Stimulated activated memory B cell treated with anti-CD40 and anti-IgM and Interleukin-4, amounts not matched to agents 10 μg/mL and 1 μg/mL and 100 μg/mL, for 72 hours (primary cell): ENCODE measurements around the gene HMGA1.
"Not testable (repeated sequence)": the region's sequence is repeated elsewhere in the genome, so short reads cannot be mapped to it uniquely, and the experiment has no call there.

Experiments
- ATAC-seq: fragments of 150-1000 bp; cut with Tn5 transposase; 2 replicates; pipeline ENCODE4 v1.10.0; 2021
- H3K27ac Mint-ChIP-seq: one replicate; pipeline ENCODE4 v1.8.0; 2022; ENCODE audit warnings: mild to moderate bottlenecking, mixed read lengths
- H3K27me3 Mint-ChIP-seq: one replicate; pipeline ENCODE4 v1.8.0; 2022; ENCODE audit warnings: mixed read lengths
- H3K36me3 Mint-ChIP-seq: one replicate; pipeline ENCODE4 v1.8.0; 2022; ENCODE audit warnings: mixed read lengths
- H3K4me1 Mint-ChIP-seq: one replicate; pipeline ENCODE4 v1.8.0; 2022; ENCODE audit warnings: mixed read lengths
- H3K4me3 Mint-ChIP-seq: one replicate; pipeline ENCODE4 v1.8.0; 2022; ENCODE audit warnings: mild to moderate bottlenecking, moderate library complexity, mixed read lengths
- H3K9me3 Mint-ChIP-seq: one replicate; pipeline ENCODE4 v1.8.0; 2022; ENCODE audit warnings: mixed read lengths

The HMGA1 gene

GRCh38 chr6:34259529-34260069, 22.9 kb downstream of the HMGA1 start:
- peaks cover 13% of the 10 kb centered on the region for H3K36me3 Mint-ChIP-seq
- no peaks in the 10 kb centered on the region for H3K27me3 Mint-ChIP-seq
- H3K4me3 Mint-ChIP-seq: no peak overlapping the region
- H3K4me1 Mint-ChIP-seq: no peaks in the 10 kb centered on the region
- H3K27ac Mint-ChIP-seq: no peak overlapping the region
- peaks cover 3% of the 10 kb centered on the region for H3K9me3 Mint-ChIP-seq
- no peak for ATAC-seq

- H3K27me3 Mint-ChIP-seq: no peaks in the 10 kb centered on the region
- H3K27ac Mint-ChIP-seq: no peak overlapping the region
- H3K36me3 Mint-ChIP-seq: peaks cover 17% of the 10 kb centered on the region
- H3K4me1 Mint-ChIP-seq: no peaks in the 10 kb centered on the region
- no peak for ATAC-seq
- H3K9me3 Mint-ChIP-seq: peaks cover 3% of the 10 kb centered on the region
- no peak overlapping the region for H3K4me3 Mint-ChIP-seq
Observed at GRCh38 chr6:34260576-34261267, 24.0 kb downstream of the HMGA1 start.

GRCh38 chr6:34263484-34263883, 26.8 kb downstream of the HMGA1 start:
- H3K36me3 Mint-ChIP-seq: peaks cover 17% of the 10 kb centered on the region
- not testable (repeated sequence) for H3K9me3 Mint-ChIP-seq, H3K4me3 Mint-ChIP-seq, ATAC-seq, H3K27me3 Mint-ChIP-seq, H3K4me1 Mint-ChIP-seq, H3K27ac Mint-ChIP-seq

- H3K4me3 Mint-ChIP-seq: no peak overlapping the region
- peaks cover 13% of the 10 kb centered on the region for H3K36me3 Mint-ChIP-seq
- ATAC-seq: no peak
- H3K4me1 Mint-ChIP-seq: peaks cover 8% of the 10 kb centered on the region
- no peak overlapping the region for H3K27ac Mint-ChIP-seq
- H3K9me3 Mint-ChIP-seq: no peaks in the 10 kb centered on the region
- H3K27me3 Mint-ChIP-seq: no peaks in the 10 kb centered on the region
Observed at GRCh38 chr6:34267746-34268145, 31.1 kb downstream of the HMGA1 start.

- not testable (repeated sequence) for H3K36me3 Mint-ChIP-seq, H3K27ac Mint-ChIP-seq, ATAC-seq, H3K9me3 Mint-ChIP-seq, H3K27me3 Mint-ChIP-seq, H3K4me3 Mint-ChIP-seq
- peaks cover 21% of the 10 kb centered on the region for H3K4me1 Mint-ChIP-seq
Observed at GRCh38 chr6:34269132-34269531, 32.5 kb downstream of the HMGA1 start.

GRCh38 chr6:34269658-34270341, 33.1 kb downstream of the HMGA1 start:
- peaks cover 28% of the 10 kb centered on the region for H3K4me1 Mint-ChIP-seq
- H3K9me3 Mint-ChIP-seq, H3K27ac Mint-ChIP-seq, ATAC-seq, H3K4me3 Mint-ChIP-seq, H3K27me3 Mint-ChIP-seq, H3K36me3 Mint-ChIP-seq: not testable (repeated sequence)

- Mint-ChIP-seq H3K27ac (peak overlapping the region; percentile 6), H3K27me3 (no peaks in the 10 kb centered on the region), H3K9me3 (peaks cover 3% of the 10 kb centered on the region), H3K4me3 (no peak overlapping the region), H3K4me1 (peaks cover 35% of the 10 kb centered on the region), H3K36me3 (no peaks in the 10 kb centered on the region)
- ATAC-seq: peak; percentile 49
Observed at GRCh38 chr6:34272013-34272926, 35.6 kb downstream of the HMGA1 start.

GRCh38 chr6:34273242-34273805, 36.7 kb downstream of the HMGA1 start:
- peak overlapping the region; percentile 17 for H3K27ac Mint-ChIP-seq
- peak overlapping the region; percentile 51 for H3K4me3 Mint-ChIP-seq
- peaks cover 35% of the 10 kb centered on the region for H3K4me1 Mint-ChIP-seq
- H3K9me3 Mint-ChIP-seq: peaks cover 3% of the 10 kb centered on the region
- H3K27me3 Mint-ChIP-seq: no peaks in the 10 kb centered on the region
- peaks cover 1% of the 10 kb centered on the region for H3K36me3 Mint-ChIP-seq
- peak; percentile 73 for ATAC-seq

GRCh38 chr6:34274129-34274528, 37.5 kb downstream of the HMGA1 start:
- peaks cover 9% of the 10 kb centered on the region for H3K36me3 Mint-ChIP-seq
- no peaks in the 10 kb centered on the region for H3K27me3 Mint-ChIP-seq
- peak overlapping the region; percentile 17 for H3K27ac Mint-ChIP-seq
- H3K9me3 Mint-ChIP-seq: peaks cover 3% of the 10 kb centered on the region
- ATAC-seq: no peak
- H3K4me3 Mint-ChIP-seq: no peak overlapping the region
- peaks cover 39% of the 10 kb centered on the region for H3K4me1 Mint-ChIP-seq

- Mint-ChIP-seq H3K4me1 (peaks cover 43% of the 10 kb centered on the region), H3K27ac (peak overlapping the region; percentile 45), H3K9me3 (peaks cover 3% of the 10 kb centered on the region), H3K4me3 (no peak overlapping the region), H3K27me3 (no peaks in the 10 kb centered on the region), H3K36me3 (peaks cover 21% of the 10 kb centered on the region)
- peak; percentile 58 for ATAC-seq
Observed at GRCh38 chr6:34275128-34275804, 38.6 kb downstream of the HMGA1 start.

GRCh38 chr6:34276191-34276590, 39.5 kb downstream of the HMGA1 start:
- no peak for ATAC-seq
- Mint-ChIP-seq H3K27ac (peak overlapping the region; percentile 38), H3K36me3 (peaks cover 30% of the 10 kb centered on the region), H3K4me1 (peaks cover 43% of the 10 kb centered on the region), H3K4me3 (no peak overlapping the region), H3K27me3 (no peaks in the 10 kb centered on the region), H3K9me3 (peaks cover 3% of the 10 kb centered on the region)

GRCh38 chr6:34276881-34277762, 40.4 kb downstream of the HMGA1 start:
- Mint-ChIP-seq H3K4me3 (no peak overlapping the region), H3K36me3 (peaks cover 39% of the 10 kb centered on the region), H3K9me3 (peaks cover 3% of the 10 kb centered on the region), H3K27ac (peak overlapping the region; percentile 38), H3K27me3 (no peaks in the 10 kb centered on the region), H3K4me1 (peaks cover 41% of the 10 kb centered on the region)
- ATAC-seq: no peak

- Mint-ChIP-seq H3K36me3 (peaks cover 40% of the 10 kb centered on the region), H3K9me3 (peaks cover 3% of the 10 kb centered on the region), H3K27ac (no peak overlapping the region), H3K4me1 (peaks cover 35% of the 10 kb centered on the region), H3K27me3 (no peaks in the 10 kb centered on the region), H3K4me3 (no peak overlapping the region)
- no peak for ATAC-seq
Observed at GRCh38 chr6:34277763-34278112, 41.1 kb downstream of the HMGA1 start.

GRCh38 chr6:34278833-34279232, 42.2 kb downstream of the HMGA1 start:
- H3K9me3 Mint-ChIP-seq: peaks cover 2% of the 10 kb centered on the region
- no peaks in the 10 kb centered on the region for H3K27me3 Mint-ChIP-seq
- peak overlapping the region; percentile 54 for H3K27ac Mint-ChIP-seq
- H3K4me1 Mint-ChIP-seq: peaks cover 24% of the 10 kb centered on the region
- peaks cover 42% of the 10 kb centered on the region for H3K36me3 Mint-ChIP-seq
- H3K4me3 Mint-ChIP-seq: no peak overlapping the region
- ATAC-seq: no peak
